IMR-90 (cell line): ENCODE results near the gene FN3KRP. TPM values are rescaled to one million over a fixed set of nuclear protein-coding genes. Genes with fewer than 3 reads are reported as not detected.

ENCODE experiments used
- ATAC-seq: fragments of 200-7000 bp; cut with Tn5 transposase; 2 replicates; pipeline ENCODE4 v1.9.1; 2020; ENCODE audit warnings: low read depth, mild to moderate bottlenecking, moderate library complexity
- BruUV-seq: library from RNA; stranded (reverse); fragments of 400-500 nt; replicated peaks from 2 replicates; lab custom pipeline; 2021; lab: Mats Ljungman, UMichigan
- CTCF ChIA-PET: fragments of 300-600 bp; formaldehyde crosslinking; extraction: SDS; loops from one replicate; lab custom pipeline; 2021; ENCODE audit warnings: antibody characterized with exemption; lab: Yijun Ruan, JAX
- POLR2A ChIA-PET: fragments of 300-600 bp; sonication (Branson Sonifier 250); formaldehyde crosslinking; loops from one replicate; lab custom pipeline; 2022; ENCODE audit warnings: antibody characterized with exemption; ENCODE audit not compliant: unreplicated experiment; lab: Charles Lee
- DNase-seq: peaks from one replicate; pipeline ENCODE4 v3.0.0; 2013
- H2AFZ ChIP-seq: replicated peaks from 2 replicates; pipeline ENCODE3; 2013; ENCODE audit warnings: low read length, mild to moderate bottlenecking; ENCODE audit not compliant: poor library complexity
- H2AK5ac ChIP-seq: 2 replicates; pipeline ENCODE4 v1.6.1; 2013; ENCODE audit warnings: low read depth, low read length, inconsistent platforms
- H2AK9ac ChIP-seq: replicated peaks from 2 replicates; pipeline ENCODE3; 2013; ENCODE audit warnings: mild to moderate bottlenecking, low read depth, low read length, moderate library complexity; ENCODE audit not compliant: poor library complexity
- H2BK120ac ChIP-seq: 2 replicates; pipeline ENCODE4 v1.6.1; 2013; ENCODE audit warnings: low read depth, low read length, inconsistent platforms
- H2BK15ac ChIP-seq: 3 replicates; pipeline ENCODE4 v1.6.1; 2013; ENCODE audit warnings: low read depth, low read length, inconsistent platforms
- H2BK20ac ChIP-seq: 2 replicates; pipeline ENCODE4 v1.6.1; 2013; ENCODE audit warnings: low read depth, mild to moderate bottlenecking, inconsistent platforms, low read length, moderate library complexity
- H2BK5ac ChIP-seq: 2 replicates; pipeline ENCODE4 v1.6.1; 2013; ENCODE audit warnings: mild to moderate bottlenecking, low read depth, low read length, inconsistent platforms; ENCODE audit not compliant: poor library complexity, severe bottlenecking
- H3K14ac ChIP-seq: replicated peaks from 2 replicates; pipeline ENCODE4 v1.6.1; 2013; ENCODE audit warnings: low read depth, low read length, inconsistent platforms
- H3K18ac ChIP-seq: 2 replicates; pipeline ENCODE4 v1.6.1; 2013; ENCODE audit warnings: low read depth, low read length, control low read depth
- H3K23ac ChIP-seq: 2 replicates; pipeline ENCODE4 v1.6.1; 2013; ENCODE audit warnings: low read depth, low read length, inconsistent platforms
- H3K27ac ChIP-seq: 2 replicates; pipeline ENCODE4 v1.5.1; 2013; ENCODE audit warnings: mild to moderate bottlenecking, control low read depth, low read length; ENCODE audit not compliant: insufficient read depth
- H3K27me3 ChIP-seq: 2 replicates; pipeline ENCODE4 v1.6.1; 2013; ENCODE audit warnings: low read length; ENCODE audit not compliant: control insufficient read depth, insufficient read depth
- H3K36me3 ChIP-seq: 2 replicates; pipeline ENCODE4 v1.6.1; 2013; ENCODE audit warnings: low read length, mixed read lengths; ENCODE audit not compliant: control insufficient read depth, insufficient read depth
- H3K4ac ChIP-seq: 2 replicates; pipeline ENCODE4 v1.6.1; 2013; ENCODE audit warnings: low read depth, low read length, inconsistent platforms
- H3K4me1 ChIP-seq: 2 replicates; pipeline ENCODE4 v1.6.1; 2013; ENCODE audit warnings: low read length, mixed read lengths; ENCODE audit not compliant: control insufficient read depth, insufficient read depth
- H3K4me2 ChIP-seq: 2 replicates; pipeline ENCODE4 v1.6.1; 2013; ENCODE audit warnings: low read depth, mild to moderate bottlenecking, control low read depth, low read length, moderate library complexity
- H3K4me3 ChIP-seq: 2 replicates; pipeline ENCODE4 v1.5.1; 2013; ENCODE audit warnings: low read depth, mild to moderate bottlenecking, control low read depth, low read length, moderate library complexity; ENCODE audit not compliant: insufficient read depth
- H3K56ac ChIP-seq: 2 replicates; pipeline ENCODE4 v1.6.1; 2013; ENCODE audit warnings: low read length, inconsistent platforms; ENCODE audit not compliant: insufficient read depth; ENCODE audit errors: extremely low read depth
- H3K79me1 ChIP-seq, 2 experiments: 2 replicates each; pipeline ENCODE4 v1.6.1; 2013; ENCODE audit warnings: low read length in 2 of 2, inconsistent platforms in 1 of 2, low read depth in 1 of 2
- H3K9ac ChIP-seq: 2 replicates; pipeline ENCODE4 v1.6.1; 2013; ENCODE audit warnings: low read depth, low read length, control low read depth
- H3K9me1 ChIP-seq: 2 replicates; pipeline ENCODE4 v1.6.1; 2013; ENCODE audit warnings: low read length, inconsistent platforms; ENCODE audit not compliant: insufficient read depth
- H3K9me3 ChIP-seq: 2 replicates; pipeline ENCODE4 v1.6.1; 2013; ENCODE audit warnings: low read length; ENCODE audit not compliant: control insufficient read depth, insufficient read depth
- H4K20me1 ChIP-seq: 2 replicates; pipeline ENCODE4 v1.6.1; 2013; ENCODE audit warnings: low read length, inconsistent platforms; ENCODE audit not compliant: insufficient read depth
- H4K5ac ChIP-seq: 2 replicates; pipeline ENCODE4 v1.6.1; 2013; ENCODE audit warnings: mild to moderate bottlenecking, low read depth, low read length, control low read depth
- H4K8ac ChIP-seq, 2 experiments: 2 replicates each; pipeline ENCODE4 v1.6.1; 2013; ENCODE audit warnings: low read depth in 2 of 2, low read length in 2 of 2, control low read depth in 1 of 2, inconsistent platforms in 1 of 2
- H4K91ac ChIP-seq: 2 replicates; pipeline ENCODE4 v1.6.1; 2013; ENCODE audit warnings: low read depth, low read length, inconsistent platforms; ENCODE audit not compliant: insufficient read depth
- BHLHE40 ChIP-seq: fragments of 150-350 bp; IDR thresholded peaks from 2 replicates; pipeline ENCODE4 v1.6.1; 2016; ENCODE audit warnings: mild to moderate bottlenecking, low read depth, low read length
- CEBPB ChIP-seq: IDR thresholded peaks from 2 replicates; pipeline ENCODE4 v1.6.1; 2012; ENCODE audit warnings: low read depth, low read length, improper control_type of control experiment
- CHD1 ChIP-seq: IDR thresholded peaks from 2 replicates; pipeline ENCODE4 v1.6.1; 2012; ENCODE audit warnings: low read depth, low read length, improper control_type of control experiment
- CTCF ChIP-seq: conservative IDR thresholded peaks from 2 replicates; pipeline ENCODE4 v1.5.1; 2012; ENCODE audit warnings: mild to moderate bottlenecking, low read depth, low read length, improper control_type of control experiment
- FOS ChIP-seq: fragments of 150-350 bp; IDR thresholded peaks from 2 replicates; pipeline ENCODE4 v1.6.1; 2016; ENCODE audit warnings: low read depth, low read length
- MAFK ChIP-seq: IDR thresholded peaks from 2 replicates; pipeline ENCODE4 v1.6.1; 2012; ENCODE audit warnings: low read depth, low read length, improper control_type of control experiment
- MXI1 ChIP-seq: IDR thresholded peaks from 2 replicates; pipeline ENCODE4 v1.6.1; 2012; ENCODE audit warnings: low read depth, mild to moderate bottlenecking, low read length, moderate library complexity, borderline replicate concordance
- NFE2L2 ChIP-seq: fragments of 150-350 bp; IDR thresholded peaks from 2 replicates; pipeline ENCODE4 v1.6.1; 2016; ENCODE audit warnings: low read depth, mild to moderate bottlenecking, low read length
- POLR2A ChIP-seq: IDR thresholded peaks from 2 replicates; pipeline ENCODE4 v1.6.1; 2012; ENCODE audit warnings: mild to moderate bottlenecking, low read depth, low read length
- RAD21 ChIP-seq: IDR thresholded peaks from 2 replicates; pipeline ENCODE4 v1.6.1; 2012; ENCODE audit warnings: low read length, improper control_type of control experiment
- RCOR1 ChIP-seq: IDR thresholded peaks from 2 replicates; pipeline ENCODE4 v1.6.1; 2012; ENCODE audit warnings: mild to moderate bottlenecking, low read length, improper control_type of control experiment; ENCODE audit not compliant: insufficient replicate concordance
- SMC3 ChIP-seq: fragments of 150-350 bp; IDR thresholded peaks from 2 replicates; pipeline ENCODE4 v1.6.1; 2016; ENCODE audit warnings: low read depth, mild to moderate bottlenecking, antibody characterized with exemption, low read length, moderate library complexity
- USF2 ChIP-seq: fragments of 150-350 bp; IDR thresholded peaks from 2 replicates; pipeline ENCODE4 v1.6.1; 2017; ENCODE audit warnings: mild to moderate bottlenecking, antibody characterized with exemption, low read length, low read depth
- WGBS, 2 experiments: methylation state at CpG; one replicate each; pipeline versions ENCODE4 v1.1.5 to v1.1.7; 2013; ENCODE audit warnings: missing lambda C conversion rate in 2 of 2; ENCODE audit not compliant: insufficient read length in 1 of 2; ENCODE audit errors: extremely low coverage in 2 of 2; 5-methylcytosine and 5-hydroxymethylcytosine counted together
- dilution Hi-C: fragments of 300-500 bp; cut with HindIII; formaldehyde crosslinking; loops from one replicate; pipeline ENCODE4 v1.14.3; 2018; ENCODE audit warnings: low sequenced_read_pairs; ENCODE audit not compliant: unreplicated experiment
- in situ Hi-C: fragments of 300-500 bp; cut with MboI; formaldehyde crosslinking; loops from 3 replicates; pipeline ENCODE4 v1.14.3; 2019; ENCODE audit warnings: low sequenced_read_pairs, inconsistent platforms, mixed read lengths
- intact Hi-C: fragments of 100-400 bp; cut with micrococcal nuclease; formaldehyde crosslinking; loops from 2 replicates; pipeline ENCODE4 v1.10.0; 2022
- polyA plus RNA-seq, 3 experiments: library from polyadenylated mRNA; depleted of rRNA; stranded (reverse); fragments of >200 nt; gene quantifications; 2 replicates each; pipeline ENCODE4 v1.2.3, GENCODE V29; 2012; ENCODE audit warnings: low replicate concordance in 1 of 3
- total RNA-seq: library from RNA; depleted of rRNA; stranded (reverse); fragments of >200 nt; gene quantifications from 2 replicates; pipeline ENCODE4 v1.2.3, GENCODE V29; 2012

FN3KRP gene
- total and polyA plus RNA-seq, 2 of the 4 experiments (the other 2 are of a cell fraction), result 18.6 to 20.3 TPM

DNA sequence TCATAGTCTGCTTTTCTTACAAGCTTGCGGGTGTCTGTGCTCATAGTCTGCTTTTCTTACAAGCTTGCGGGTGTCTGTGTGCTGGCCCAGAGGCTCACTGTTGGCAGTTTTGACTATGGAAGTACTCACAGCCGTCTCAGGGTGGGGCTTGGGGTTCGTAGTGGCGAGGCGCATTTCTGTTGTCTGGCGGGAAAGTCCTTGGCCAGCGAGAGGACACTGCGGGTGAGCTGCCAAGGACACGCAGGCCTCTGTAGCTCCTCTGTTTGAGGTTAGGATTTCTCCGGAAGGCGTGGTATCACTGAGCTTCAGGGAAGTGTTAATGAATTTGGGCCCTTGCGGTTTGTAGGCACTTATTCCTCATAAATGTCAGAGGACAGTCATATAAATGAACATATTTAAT lies 48.9 kb downstream of the FN3KRP start:
- no peak overlapping the region for H3K23ac ChIP-seq
- H2BK20ac ChIP-seq, result no peak overlapping the region
- DNase-seq (no peak), ATAC-seq (no peak)
- H3K4ac ChIP-seq, result no peak overlapping the region
- H4K91ac ChIP-seq, result no peak overlapping the region
- ChIA-PET POLR2A (no interaction called here), CTCF (interaction anchor here (1.1 kb wide), 1 partner anchor 11 kb away, joined by 3 read pairs; no protein-coding TSS in a partner anchor)
- H3K4me1 ChIP-seq, result no peaks in the 10 kb centered on the region
- H3K27me3 ChIP-seq, result no peaks in the 10 kb centered on the region
- H3K9ac ChIP-seq, result no peak overlapping the region
- H4K5ac ChIP-seq, result no peak overlapping the region
- H3K36me3 ChIP-seq, result peaks cover 25% of the 10 kb centered on the region
- H2AK9ac ChIP-seq, result no peak overlapping the region
- H4K8ac ChIP-seq, result no peak overlapping the region
- H2AK5ac ChIP-seq, result no peak overlapping the region
- in situ Hi-C loops (no loop called here), intact Hi-C loops (no loop called here), dilution Hi-C loops (no loop called here)
- H3K18ac ChIP-seq, result no peak overlapping the region
- no peaks in the 10 kb centered on the region for H3K9me3 ChIP-seq
- 0 out of 2 replicates have a peak, but pooled peaks cover 3% of the 10 kb centered on the region for H3K9me1 ChIP-seq
- no peak overlapping the region for H2AFZ ChIP-seq
- no CpG with 5 or more reads among the region's 13 CpGs for WGBS, 2 experiments
- H2BK15ac ChIP-seq, result no peak overlapping the region
- H3K4me2 ChIP-seq, result no peak overlapping the region
- H2BK120ac ChIP-seq, result no peak overlapping the region
- no peak overlapping the region for H3K14ac ChIP-seq
- no TSS peak for BruUV-seq
- TF ChIP-seq SMC3 (no peak), MXI1 (no peak), CEBPB (no peak), RCOR1 (no peak), RAD21 (no peak), CTCF (no peak), CHD1 (no peak), POLR2A (no peak), FOS (no peak), BHLHE40 (no peak), MAFK (no peak), NFE2L2 (no peak), USF2 (no peak)
- H3K27ac ChIP-seq, result no peak overlapping the region
- no peak overlapping the region for H3K56ac ChIP-seq
- no peak overlapping the region for H2BK5ac ChIP-seq
- H3K79me1 ChIP-seq, result peaks cover 12 to 13% of the 10 kb centered on the region in 2 experiments; a peak in 3 of 4 replicates
- peaks cover 7% of the 10 kb centered on the region for H4K20me1 ChIP-seq
- no peak overlapping the region for H3K4me3 ChIP-seq
